DND-41 (cell line): ENCODE results near the gene MAST3.

Source experiments
- ATAC-seq: fragments of 200-7000 bp; cut with Tn5 transposase; 3 replicates; pipeline ENCODE4 v1.9.1; 2021; ENCODE audit warnings: low read depth; ENCODE audit not compliant: insufficient read depth
- DNase-seq: peaks from one replicate; pipeline ENCODE4 v3.0.0-alpha.2; 2020
- H2AFZ ChIP-seq: 2 replicates; pipeline ENCODE4 v1.6.0; 2012; ENCODE audit warnings: low read depth, low read length
- H3K27ac ChIP-seq: 2 replicates; pipeline ENCODE4 v1.5.1; 2012; ENCODE audit warnings: low read length, inconsistent platforms
- H3K27me3 ChIP-seq: fragments of 200-600 bp; sonication (generic); 2 replicates; pipeline ENCODE4 v1.6.0; 2012; ENCODE audit warnings: low read length, mild to moderate bottlenecking, inconsistent platforms; ENCODE audit not compliant: insufficient read depth, poor library complexity
- H3K36me3 ChIP-seq: 2 replicates; pipeline ENCODE4 v1.5.1; 2012; ENCODE audit warnings: low read length, inconsistent platforms; ENCODE audit not compliant: insufficient read depth
- H3K4me1 ChIP-seq: 2 replicates; pipeline ENCODE4 v1.5.1; 2012; ENCODE audit warnings: mild to moderate bottlenecking, low read length; ENCODE audit not compliant: insufficient read depth
- H3K4me2 ChIP-seq: 2 replicates; pipeline ENCODE4 v1.6.0; 2012; ENCODE audit warnings: mild to moderate bottlenecking, moderate library complexity, low read length, inconsistent platforms; ENCODE audit not compliant: insufficient read depth
- H3K4me3 ChIP-seq, 2 experiments: fragments of 200-600 bp in 1 of 2; shearing (Covaris generic) in 1 of 2; 2 replicates each; pipeline ENCODE4 v1.5.1; 2012 to 2016; ENCODE audit warnings: inconsistent platforms in 2 of 2, low read length in 2 of 2, mild to moderate bottlenecking in 2 of 2, low read depth in 1 of 2, moderate library complexity in 1 of 2
- H3K79me2 ChIP-seq: 2 replicates; pipeline ENCODE4 v1.6.0; 2012; ENCODE audit warnings: low read length, inconsistent platforms; ENCODE audit not compliant: insufficient read depth
- H3K9ac ChIP-seq: 2 replicates; pipeline ENCODE4 v1.6.0; 2012; ENCODE audit warnings: low read depth, mild to moderate bottlenecking, inconsistent platforms, low read length, moderate library complexity
- H3K9me3 ChIP-seq: 2 replicates; pipeline ENCODE4 v1.5.1; 2012; ENCODE audit warnings: low read length, moderate library complexity, mild to moderate bottlenecking, inconsistent platforms; ENCODE audit not compliant: insufficient read depth, severe bottlenecking
- H4K20me1 ChIP-seq: 2 replicates; pipeline ENCODE4 v1.6.0; 2012; ENCODE audit warnings: low read length; ENCODE audit not compliant: insufficient read depth
- EZH2 ChIP-seq: IDR thresholded peaks from 3 replicates; pipeline ENCODE4 v1.6.1; 2012; ENCODE audit warnings: borderline replicate concordance, low read depth, mild to moderate bottlenecking, moderate library complexity, low read length, inconsistent platforms; ENCODE audit not compliant: severe bottlenecking
- TF ChIP-seq, protein P1 (sequence below): IDR thresholded peaks from 2 replicates; pipeline ENCODE4 v1.5.1; 2012; ENCODE audit warnings: borderline replicate concordance, low read length, moderate library complexity, mild to moderate bottlenecking; ENCODE audit not compliant: poor library complexity, severe bottlenecking; ENCODE audit errors: extremely low read depth

Gene MAST3

DNA sequence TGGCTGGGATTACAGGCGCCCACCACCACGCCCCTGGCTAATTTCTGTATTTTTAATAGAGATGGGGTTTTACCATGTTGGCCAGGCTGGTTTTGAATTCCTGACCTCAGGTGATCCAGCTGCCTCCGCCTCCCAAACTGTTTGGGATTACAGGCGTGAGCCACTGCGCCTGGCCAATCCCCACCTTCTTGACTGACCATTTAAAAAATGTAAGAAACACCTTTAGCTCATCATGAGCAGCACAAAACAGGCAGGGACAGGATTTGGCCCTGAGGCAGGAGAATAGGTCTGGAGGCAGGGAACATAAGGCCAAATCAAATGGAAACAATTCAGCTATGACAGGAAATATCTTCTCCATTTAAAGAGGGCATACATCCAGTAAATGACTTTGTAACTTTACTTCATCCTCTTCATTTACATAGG is 94.1 kb downstream of the MAST3 start:
- Histone ChIP-seq H2AFZ (peak overlapping the region; percentile 48), H3K4me2 (peak overlapping the region; percentile 80; the same call in 1 of the 2 replicates), H3K79me2 (peaks cover 10% of the 10 kb centered on the region), H3K27me3 (no peaks in the 10 kb centered on the region), H3K9ac (no peak overlapping the region), H3K36me3 (peaks cover 14% of the 10 kb centered on the region), H3K4me1 (peaks cover 26% of the 10 kb centered on the region), H3K4me3 (peak overlapping the region in 1 of 2 experiments; percentile 63; a peak in 1 of 4 replicates), H3K9me3 (no peaks in the 10 kb centered on the region), H3K27ac (peak overlapping the region; percentile 28; the same call in 1 of the 2 replicates), H4K20me1 (0 out of 2 replicates have a peak, but pooled peaks cover 4% of the 10 kb centered on the region)
- no peak for ATAC-seq
- no peak for TF ChIP-seq EZH2
- TF ChIP-seq, protein P1, sequence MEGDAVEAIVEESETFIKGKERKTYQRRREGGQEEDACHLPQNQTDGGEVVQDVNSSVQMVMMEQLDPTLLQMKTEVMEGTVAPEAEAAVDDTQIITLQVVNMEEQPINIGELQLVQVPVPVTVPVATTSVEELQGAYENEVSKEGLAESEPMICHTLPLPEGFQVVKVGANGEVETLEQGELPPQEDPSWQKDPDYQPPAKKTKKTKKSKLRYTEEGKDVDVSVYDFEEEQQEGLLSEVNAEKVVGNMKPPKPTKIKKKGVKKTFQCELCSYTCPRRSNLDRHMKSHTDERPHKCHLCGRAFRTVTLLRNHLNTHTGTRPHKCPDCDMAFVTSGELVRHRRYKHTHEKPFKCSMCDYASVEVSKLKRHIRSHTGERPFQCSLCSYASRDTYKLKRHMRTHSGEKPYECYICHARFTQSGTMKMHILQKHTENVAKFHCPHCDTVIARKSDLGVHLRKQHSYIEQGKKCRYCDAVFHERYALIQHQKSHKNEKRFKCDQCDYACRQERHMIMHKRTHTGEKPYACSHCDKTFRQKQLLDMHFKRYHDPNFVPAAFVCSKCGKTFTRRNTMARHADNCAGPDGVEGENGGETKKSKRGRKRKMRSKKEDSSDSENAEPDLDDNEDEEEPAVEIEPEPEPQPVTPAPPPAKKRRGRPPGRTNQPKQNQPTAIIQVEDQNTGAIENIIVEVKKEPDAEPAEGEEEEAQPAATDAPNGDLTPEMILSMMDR, result no peak
- no peak for DNase-seq

DNA sequence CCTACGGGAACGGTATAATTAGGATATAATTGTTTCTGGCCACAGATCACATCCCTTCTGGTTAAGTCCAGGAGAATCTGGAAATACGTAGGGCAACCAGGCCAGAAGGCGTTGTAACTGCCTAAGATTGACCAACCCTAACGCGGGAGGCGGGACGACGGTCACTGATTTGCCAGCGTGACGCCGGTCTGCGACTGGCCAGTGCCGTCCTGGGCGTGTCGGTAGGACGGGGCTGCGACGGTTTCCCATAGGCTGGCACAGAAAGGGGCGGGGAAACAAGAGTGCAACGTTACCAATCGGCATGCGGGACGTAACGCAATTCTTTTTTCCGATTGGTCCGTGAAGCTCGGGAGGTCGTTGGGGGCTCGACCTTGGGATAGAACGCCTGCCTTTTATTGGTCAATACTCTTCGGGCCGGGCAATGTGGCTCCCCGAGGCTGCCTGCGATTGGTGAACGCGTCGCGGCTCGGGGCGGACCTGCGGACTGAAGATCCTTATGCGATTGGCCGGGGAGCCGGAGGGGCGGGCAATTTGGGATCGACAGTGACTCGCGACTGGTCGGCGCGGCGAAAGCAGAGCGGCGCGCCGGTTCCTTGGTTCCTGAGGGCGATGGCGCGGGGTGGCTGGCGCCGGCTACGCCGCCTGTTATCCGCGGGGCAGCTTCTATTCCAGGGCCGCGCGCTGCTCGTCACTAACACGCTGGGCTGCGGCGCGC is 95.3 kb downstream of the MAST3 start, which contains the start of gene MPV17L2:
TSS of gene MPV17L2 (plus strand) at position 546 of the 715 bp plus-strand sequence. CDS start at position 610, 64 bp downstream.
- Histone ChIP-seq H3K9me3 (no peaks in the 10 kb centered on the region), H3K4me1 (peaks cover 26% of the 10 kb centered on the region), H3K79me2 (peaks cover 10% of the 10 kb centered on the region), H3K36me3 (peaks cover 14% of the 10 kb centered on the region), H3K9ac (peak within 1 kb of the TSS; percentile 87), H3K27me3 (no peaks in the 10 kb centered on the region), H3K4me3 (peak within 1 kb of the TSS; percentile 73 to 91; a peak in 3 of 4 replicates), H2AFZ (peak within 1 kb of the TSS; percentile 82), H4K20me1 (0 out of 2 replicates have a peak, but pooled peaks cover 4% of the 10 kb centered on the region), H3K4me2 (peak within 1 kb of the TSS; percentile 89), H3K27ac (peak within 1 kb of the TSS; percentile 75)
- TF ChIP-seq EZH2, result peak; percentile 65
- TF ChIP-seq, protein P1, result no peak
- ATAC-seq (peak; percentile 92), DNase-seq (peak; percentile 99)

DNA sequence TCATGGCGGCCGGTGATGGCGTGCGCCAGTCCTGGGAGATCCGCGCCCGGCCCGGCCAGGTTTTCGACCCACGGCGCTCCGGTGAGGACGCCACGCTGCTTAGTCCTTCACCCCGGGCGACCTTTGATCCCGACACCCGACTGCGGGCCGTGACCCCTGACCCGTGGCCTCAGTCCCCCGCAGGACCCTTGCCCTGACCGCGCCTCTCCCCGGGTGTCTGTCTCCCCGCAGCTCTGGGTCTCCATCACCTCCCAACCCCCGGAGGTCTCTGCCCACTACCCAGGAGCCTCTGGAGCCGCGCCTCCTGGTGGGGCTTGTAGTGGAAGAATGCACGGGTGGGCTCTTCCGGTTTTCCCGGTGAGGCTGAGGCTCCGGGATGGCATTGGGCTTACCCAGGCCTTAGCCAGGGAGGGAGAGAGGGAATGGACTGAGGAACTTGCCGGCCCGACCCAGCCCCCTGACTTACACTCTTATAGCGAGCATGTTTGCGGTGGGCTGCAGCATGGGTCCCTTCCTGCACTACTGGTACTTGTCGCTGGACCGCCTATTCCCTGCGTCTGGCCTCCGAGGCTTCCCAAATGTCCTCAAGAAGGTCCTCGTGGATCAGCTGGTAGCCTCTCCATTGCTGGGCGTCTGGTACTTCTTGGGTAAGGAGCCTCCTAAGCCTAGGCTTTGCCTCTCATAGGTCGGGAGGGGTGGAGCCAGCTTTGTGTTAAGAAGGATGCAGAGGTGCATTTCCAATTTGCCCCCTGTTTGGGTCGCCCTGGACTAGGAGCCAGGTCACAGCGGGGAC is 96.0 kb downstream of the MAST3 start:
- Histone ChIP-seq H3K4me3 (peak overlapping the region; percentile 73 to 91; a peak in 3 of 4 replicates), H3K4me2 (peak overlapping the region; percentile 89), H4K20me1 (0 out of 2 replicates have a peak, but pooled peaks cover 4% of the 10 kb centered on the region), H3K27ac (peak overlapping the region; percentile 75), H2AFZ (peak overlapping the region; percentile 82), H3K36me3 (peaks cover 22% of the 10 kb centered on the region), H3K9ac (peak overlapping the region; percentile 87), H3K9me3 (no peaks in the 10 kb centered on the region), H3K27me3 (no peaks in the 10 kb centered on the region), H3K4me1 (peaks cover 26% of the 10 kb centered on the region), H3K79me2 (peaks cover 10% of the 10 kb centered on the region)
- DNase-seq, result peak; percentile 19
- TF ChIP-seq, protein P1, result no peak
- no peak for TF ChIP-seq EZH2
- no peak for ATAC-seq
